Measurements from ENCODE around the gene GNAQ.

GNAQ gene

DNA sequence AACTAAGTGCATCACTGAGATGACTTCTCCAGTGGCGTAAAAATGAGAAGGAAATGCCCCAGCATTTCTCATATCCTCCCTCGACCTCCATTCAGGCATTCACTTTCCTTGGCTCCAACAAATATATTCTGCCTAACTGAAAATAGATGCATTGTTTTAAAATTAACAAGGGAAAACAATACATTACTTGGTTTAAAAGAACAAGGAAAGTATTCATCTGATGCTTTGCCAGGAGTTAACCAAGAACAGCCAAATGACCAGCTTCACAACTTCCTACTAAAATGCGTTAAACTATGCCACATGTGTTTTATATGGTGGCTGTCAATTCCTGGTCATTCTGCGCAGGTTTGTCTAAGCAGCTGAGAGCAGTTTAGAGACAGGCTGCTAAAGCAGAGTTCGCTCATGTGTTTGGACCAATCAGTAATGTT lies 121.4 kb downstream of the GNAQ start:
- TF ChIP-seq, protein P1, sequence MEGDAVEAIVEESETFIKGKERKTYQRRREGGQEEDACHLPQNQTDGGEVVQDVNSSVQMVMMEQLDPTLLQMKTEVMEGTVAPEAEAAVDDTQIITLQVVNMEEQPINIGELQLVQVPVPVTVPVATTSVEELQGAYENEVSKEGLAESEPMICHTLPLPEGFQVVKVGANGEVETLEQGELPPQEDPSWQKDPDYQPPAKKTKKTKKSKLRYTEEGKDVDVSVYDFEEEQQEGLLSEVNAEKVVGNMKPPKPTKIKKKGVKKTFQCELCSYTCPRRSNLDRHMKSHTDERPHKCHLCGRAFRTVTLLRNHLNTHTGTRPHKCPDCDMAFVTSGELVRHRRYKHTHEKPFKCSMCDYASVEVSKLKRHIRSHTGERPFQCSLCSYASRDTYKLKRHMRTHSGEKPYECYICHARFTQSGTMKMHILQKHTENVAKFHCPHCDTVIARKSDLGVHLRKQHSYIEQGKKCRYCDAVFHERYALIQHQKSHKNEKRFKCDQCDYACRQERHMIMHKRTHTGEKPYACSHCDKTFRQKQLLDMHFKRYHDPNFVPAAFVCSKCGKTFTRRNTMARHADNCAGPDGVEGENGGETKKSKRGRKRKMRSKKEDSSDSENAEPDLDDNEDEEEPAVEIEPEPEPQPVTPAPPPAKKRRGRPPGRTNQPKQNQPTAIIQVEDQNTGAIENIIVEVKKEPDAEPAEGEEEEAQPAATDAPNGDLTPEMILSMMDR (IDR thresholded peaks at IDR 0.05; ENCODE audit: low read depth, low read length, missing control alignments), result no peak
- H3K4me3 ChIP-seq (replicated peaks; ENCODE audit: low read depth, low read length), result no peak overlapping the region
- DNase-seq (ENCODE audit: extremely low read depth, low read depth), result peak; percentile 22

DNA sequence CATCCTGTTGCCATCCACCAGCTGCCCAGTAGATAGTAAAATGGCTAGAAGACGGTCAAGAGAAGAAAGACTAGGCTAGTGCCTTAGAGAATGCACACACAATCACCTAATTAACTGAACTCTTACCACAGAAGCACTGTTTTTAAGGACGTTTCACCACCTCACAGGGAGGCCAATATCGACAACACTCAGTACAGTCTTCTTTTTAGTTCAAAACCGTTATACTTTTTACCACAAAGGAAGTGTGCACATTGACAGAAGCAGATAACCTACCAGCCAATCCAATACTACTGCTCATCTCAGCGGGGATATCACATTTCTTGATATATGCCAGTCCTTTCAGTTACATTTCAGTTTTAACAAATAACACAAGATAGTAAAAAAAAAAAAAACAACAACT lies 122.3 kb downstream of the GNAQ start:
- no peak for DNase-seq (ENCODE audit: extremely low read depth, low read depth)
- no peak overlapping the region for H3K4me3 ChIP-seq (replicated peaks; ENCODE audit: low read depth, low read length)
- TF ChIP-seq, protein P1 (IDR thresholded peaks at IDR 0.05; ENCODE audit: low read depth, low read length, missing control alignments), result no peak

DNA sequence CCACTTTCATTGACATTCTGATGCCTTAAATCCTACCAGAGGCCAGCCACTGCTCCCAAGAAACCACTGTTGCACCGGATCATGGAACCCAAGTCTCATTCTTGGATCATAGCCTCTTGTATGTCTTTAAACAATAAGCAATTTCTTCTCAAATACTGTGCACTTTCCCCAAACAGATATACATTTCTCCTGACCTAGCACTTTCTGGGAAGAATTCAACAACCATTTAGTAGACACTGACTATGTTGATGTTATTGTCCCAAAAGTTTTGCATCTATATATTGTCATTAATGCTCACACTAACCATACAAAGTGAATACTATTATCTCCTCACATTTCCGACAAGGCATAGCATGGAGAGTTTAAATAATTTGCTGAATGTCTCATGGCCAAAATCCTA lies 123.3 kb downstream of the GNAQ start:
- TF ChIP-seq, protein P1 (IDR thresholded peaks at IDR 0.05; ENCODE audit: low read depth, low read length, missing control alignments), result no peak
- DNase-seq (ENCODE audit: extremely low read depth, low read depth), result no peak
- H3K4me3 ChIP-seq (replicated peaks; ENCODE audit: low read depth, low read length), result no peak overlapping the region

DNA sequence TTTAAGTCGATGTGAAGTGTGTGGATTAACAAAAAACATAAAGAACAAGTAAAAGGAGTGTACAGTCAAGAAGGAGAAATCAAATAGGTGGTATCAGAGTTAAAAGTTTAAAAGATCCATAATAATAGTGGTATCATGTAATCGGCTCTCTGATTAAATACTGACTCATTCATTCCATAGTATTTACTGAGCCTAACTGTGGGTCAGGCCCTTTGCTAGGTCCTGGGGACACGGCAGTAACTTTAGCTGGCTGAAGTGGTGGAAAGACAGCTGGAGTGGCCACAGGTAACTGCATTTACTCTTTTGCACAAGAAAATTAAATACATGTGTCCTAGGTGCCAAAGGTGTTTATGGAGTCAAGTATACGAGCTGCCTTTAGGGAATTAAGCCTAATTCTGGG lies 124.0 kb downstream of the GNAQ start:
- H3K4me3 ChIP-seq (replicated peaks; ENCODE audit: low read depth, low read length), result no peak overlapping the region
- TF ChIP-seq, protein P1 (IDR thresholded peaks at IDR 0.05; ENCODE audit: low read depth, low read length, missing control alignments), result no peak
- no peak for DNase-seq (ENCODE audit: extremely low read depth, low read depth)

DNA sequence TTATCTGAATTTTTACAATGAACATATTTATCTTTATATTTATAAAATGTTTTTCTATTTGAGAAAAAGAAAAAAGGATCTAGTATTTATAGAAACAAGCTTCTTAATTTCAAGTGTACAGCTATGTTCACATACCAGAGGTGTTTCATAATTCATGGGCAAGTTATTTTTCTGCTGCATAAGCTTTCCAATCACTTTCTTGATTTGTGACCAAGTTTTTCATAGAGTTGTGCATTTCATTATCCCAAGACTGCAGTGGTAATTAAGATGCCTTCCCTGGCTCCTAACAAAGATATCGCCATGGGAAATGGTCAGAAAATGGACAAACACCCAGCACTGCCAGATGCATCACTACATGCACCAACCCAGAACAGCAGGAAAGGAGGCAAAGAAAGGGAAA lies 124.6 kb downstream of the GNAQ start:
- TF ChIP-seq, protein P1 (IDR thresholded peaks at IDR 0.05; ENCODE audit: low read depth, low read length, missing control alignments), result no peak
- DNase-seq (ENCODE audit: extremely low read depth, low read depth), result no peak
- H3K4me3 ChIP-seq (replicated peaks; ENCODE audit: low read depth, low read length), result no peak overlapping the region

DNA sequence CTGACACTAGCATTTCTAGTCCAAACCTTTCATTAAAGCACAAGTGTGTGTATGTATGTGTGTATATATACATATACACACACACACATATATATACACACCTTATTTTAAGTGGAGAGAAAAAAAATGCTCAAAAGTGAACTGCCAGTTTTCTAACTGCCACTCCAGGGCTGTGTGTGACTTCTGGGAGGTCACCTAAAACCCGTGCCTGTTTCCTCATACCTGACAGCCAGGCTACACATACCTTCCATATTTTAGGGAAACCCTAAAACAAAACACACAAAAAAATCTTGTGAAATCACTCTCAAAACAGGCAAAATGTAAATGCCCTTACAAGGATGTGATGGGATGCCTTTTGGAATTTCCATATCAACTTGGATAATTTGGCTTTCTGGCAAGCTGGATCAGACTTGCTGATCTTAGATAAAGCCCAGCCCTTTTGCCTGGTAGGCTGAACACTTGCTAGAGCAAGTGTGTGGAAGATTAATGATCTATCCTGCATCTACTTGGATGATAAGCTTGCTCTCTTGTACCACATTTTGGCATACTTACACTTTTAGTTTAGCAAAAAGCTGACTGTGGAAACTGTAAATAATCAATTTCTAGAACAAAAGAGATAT lies 127.8 kb downstream of the GNAQ start:
- H3K4me3 ChIP-seq (replicated peaks; ENCODE audit: low read depth, low read length), result no peak overlapping the region
- TF ChIP-seq, protein P1 (IDR thresholded peaks at IDR 0.05; ENCODE audit: low read depth, low read length, missing control alignments), result no peak
- no peak for DNase-seq (ENCODE audit: extremely low read depth, low read depth)

DNA sequence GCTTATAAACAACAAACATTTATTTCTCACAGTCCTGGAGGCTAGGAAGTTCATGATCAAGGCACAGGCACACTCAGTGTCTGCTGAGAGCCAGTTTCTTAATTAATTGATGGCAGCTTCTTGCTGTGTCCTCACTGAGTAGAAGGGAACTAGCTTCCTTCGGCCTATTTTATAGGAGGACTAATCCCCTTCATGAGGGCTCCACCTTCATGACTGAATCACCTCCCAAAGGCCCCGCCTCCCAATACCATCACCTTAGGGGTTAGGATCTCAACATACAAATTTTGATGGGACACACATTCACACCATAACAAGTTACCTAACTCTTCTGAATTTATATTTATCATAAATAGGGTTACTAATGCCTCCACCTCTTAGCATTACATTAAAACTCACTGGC lies 129.8 kb downstream of the GNAQ start:
- H3K4me3 ChIP-seq (replicated peaks; ENCODE audit: low read depth, low read length), result no peak overlapping the region
- DNase-seq (ENCODE audit: extremely low read depth, low read depth), result no peak
- TF ChIP-seq, protein P1 (IDR thresholded peaks at IDR 0.05; ENCODE audit: low read depth, low read length, missing control alignments), result no peak
